Thoracic aorta (tissue), 2 donors: ENCODE data around the gene PGGT1B. TPM values are rescaled to one million over a fixed set of nuclear protein-coding genes. Genes with fewer than 3 reads are reported as not detected.

Experiments used
- ATAC-seq: fragments of 150-250 bp; one replicate; pipeline ENCODE4 v1.8.0; 2017; ENCODE audit warnings: low read depth; ENCODE audit not compliant: insufficient number of reproducible peaks, low FRiP score
- DNase-seq: peaks from one replicate; pipeline ENCODE4 v3.0.0-alpha.2; 2020; ENCODE audit warnings: low spot score
- H3K27ac ChIP-seq, 2 donors: fragments of 200-600 bp; sonication (generic); 1 replicate in 1 of 2; 2 replicates in 1 of 2; pipeline ENCODE4 v1.5.1; 2016; ENCODE audit warnings: mild to moderate bottlenecking in 2 of 2, moderate library complexity in 2 of 2
- H3K27me3 ChIP-seq: fragments of 200-600 bp; sonication (generic); replicated peaks from 2 replicates; pipeline ENCODE4 v1.6.0; 2016; ENCODE audit warnings: mild to moderate bottlenecking; ENCODE audit not compliant: insufficient read depth
- H3K36me3 ChIP-seq: fragments of 200-600 bp; sonication (generic); one replicate; pipeline ENCODE4 v1.5.1; 2016
- H3K4me1 ChIP-seq, 2 donors: fragments of 200-600 bp; sonication (generic); 1 replicate in 1 of 2; 2 replicates in 1 of 2; pipeline versions ENCODE4 v1.5.1 to v1.6.0; 2016; ENCODE audit warnings: low read depth in 2 of 2, mild to moderate bottlenecking in 1 of 2; ENCODE audit not compliant: control insufficient read depth in 1 of 2
- H3K4me3 ChIP-seq: fragments of 200-600 bp; sonication (generic); 2 replicates; pipeline ENCODE4 v1.5.1; 2016; ENCODE audit warnings: mild to moderate bottlenecking
- H3K9me3 ChIP-seq: fragments of 200-600 bp; sonication (generic); 2 replicates; pipeline ENCODE4 v1.5.1; 2016
- CTCF ChIP-seq: fragments of 200-600 bp; sonication (generic); IDR thresholded peaks from one replicate; pipeline ENCODE4 v1.5.1; 2019; ENCODE audit warnings: antibody characterized with exemption
- total RNA-seq, 2 donors: library from RNA; depleted of rRNA; stranded (reverse); fragments of >200 nt; gene quantifications; one replicate each; pipeline versions ENCODE4 v1.1.0 to v1.2.3, GENCODE V29; 2016

The PGGT1B gene
- total RNA-seq, 2 donors from 2014 or later: 7.3 to 16.6 TPM

GRCh38 chr5:115289104-115289503, 26.4 kb upstream of the PGGT1B start:
- no peak overlapping the region for H3K27ac ChIP-seq
- H3K36me3 ChIP-seq: no peaks in the 10 kb centered on the region
- H3K9me3 ChIP-seq: peaks cover 3% of the 10 kb centered on the region
- ATAC-seq (no peak), DNase-seq (no peak)
- H3K27me3 ChIP-seq: no peaks in the 10 kb centered on the region
- TF ChIP-seq CTCF: no peak
- no peaks in the 10 kb centered on the region for H3K4me1 ChIP-seq
- H3K4me3 ChIP-seq: no peak overlapping the region

- Histone ChIP-seq H3K4me3 (no peak overlapping the region), H3K4me1 (no peaks in the 10 kb centered on the region), H3K27me3 (no peaks in the 10 kb centered on the region), H3K9me3 (no peaks in the 10 kb centered on the region), H3K27ac (no peak overlapping the region), H3K36me3 (no peaks in the 10 kb centered on the region)
- TF ChIP-seq CTCF: no peak
- ATAC-seq: no peak
- no peak for DNase-seq
Observed at GRCh38 chr5:115284021-115284420, 21.3 kb upstream of the PGGT1B start.

GRCh38 chr5:115282131-115282530, 19.5 kb upstream of the PGGT1B start:
- Histone ChIP-seq H3K9me3 (no peaks in the 10 kb centered on the region), H3K4me1 (no peaks in the 10 kb centered on the region), H3K4me3 (no peak overlapping the region), H3K36me3 (no peaks in the 10 kb centered on the region), H3K27ac (no peak overlapping the region), H3K27me3 (no peaks in the 10 kb centered on the region)
- no peak for TF ChIP-seq CTCF
- DNase-seq (no peak), ATAC-seq (no peak)

- H3K4me3 ChIP-seq: no peak overlapping the region
- H3K27ac ChIP-seq: no peak overlapping the region
- peaks cover 10% of the 10 kb centered on the region for H3K36me3 ChIP-seq
- TF ChIP-seq CTCF: no peak
- no peaks in the 10 kb centered on the region for H3K9me3 ChIP-seq
- no peaks in the 10 kb centered on the region for H3K4me1 ChIP-seq
- DNase-seq (no peak), ATAC-seq (no peak)
- no peaks in the 10 kb centered on the region for H3K27me3 ChIP-seq
Observed at GRCh38 chr5:115274584-115274983, 11.9 kb upstream of the PGGT1B start.

- no peaks in the 10 kb centered on the region for H3K27me3 ChIP-seq
- no peak for ATAC-seq
- peaks cover 10% of the 10 kb centered on the region for H3K36me3 ChIP-seq
Observed at GRCh38 chr5:115272297-115272958, 9.8 kb upstream of the PGGT1B start.

More at GRCh38 chr5:115272297-115272958, 9.8 kb upstream of the PGGT1B start:
- no peaks in the 10 kb centered on the region for H3K4me1 ChIP-seq
- no peak overlapping the region for H3K4me3 ChIP-seq
- no peak for TF ChIP-seq CTCF
- no peak overlapping the region for H3K27ac ChIP-seq
- DNase-seq: no peak
- H3K9me3 ChIP-seq: no peaks in the 10 kb centered on the region
